ENCODE results near the gene AP1S3. TPM values are rescaled to one million over a fixed set of nuclear protein-coding genes. Genes with fewer than 3 reads are reported as not detected.
"Not testable (repeated sequence)": the region's sequence is repeated elsewhere in the genome, so short reads cannot be mapped to it uniquely, and the experiment has no call there.

AP1S3 gene
- total and polyA plus RNA-seq, 4 experiments from 2014 or later: 0.96 to 2.6 (median 1.2) TPM

DNA sequence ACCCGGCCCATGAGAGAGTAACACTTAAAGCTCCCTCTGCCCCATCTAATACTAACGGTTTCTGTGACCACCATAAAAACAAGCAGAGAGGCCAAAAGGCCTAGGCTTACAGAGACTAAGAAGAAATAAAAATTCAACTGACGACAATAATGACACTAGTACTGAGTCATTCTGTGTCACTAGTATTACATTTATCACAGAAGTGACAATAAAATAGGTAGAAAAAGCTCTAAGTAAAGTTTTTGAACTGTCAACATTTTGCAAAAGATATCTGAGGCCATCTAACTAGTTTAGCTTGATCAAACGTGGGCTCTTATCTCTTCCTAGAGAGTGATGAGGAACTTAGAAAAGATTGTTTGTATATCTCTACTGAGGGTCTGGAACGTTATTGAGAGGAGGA, 35.6 kb downstream of the AP1S3 start:
- Mint-ChIP-seq H3K9me3 (no peaks in the 10 kb centered on the region), H3K27ac (peak overlapping the region in 1 of 7 donors; percentile 5), H3K4me1 (peaks cover 4 to 7% (median 5%) of the 10 kb centered on the region in 4 donors), H3K4me3 (no peak overlapping the region), H3K36me3 (no peaks in the 10 kb centered on the region), H3K27me3 (no peaks in the 10 kb centered on the region)
- DNase-seq: no peak
- no peaks in the 10 kb centered on the region for H3K27me3 ChIP-seq (ENCODE audit: insufficient read depth, low read length)
- intact Hi-C loops (cut with micrococcal nuclease): no loop called here
- H3K9me3 ChIP-seq (ENCODE audit: control insufficient read depth in 1 of 2, low read length in 2 of 2): no peaks in the 10 kb centered on the region
- H3K36me3 ChIP-seq (ENCODE audit: insufficient read depth, low read length): no peaks in the 10 kb centered on the region
- POLR2A ChIA-PET (ENCODE audit: partially characterized antibody): no interaction called here
- CTCF ChIA-PET (ENCODE audit: partially characterized antibody): interaction anchor here (1.1 kb wide), 1 partner anchor 830 kb away, joined by 3 read pairs; no protein-coding TSS in a partner anchor
- H3K27ac ChIP-seq (ENCODE audit: low read depth, low read length): no peak overlapping the region
- H3K4me1 ChIP-seq (ENCODE audit: insufficient read depth, low read length): no peaks in the 10 kb centered on the region
- no peak overlapping the region for H3K4me3 ChIP-seq (ENCODE audit: low read length in 2 of 2)

DNA sequence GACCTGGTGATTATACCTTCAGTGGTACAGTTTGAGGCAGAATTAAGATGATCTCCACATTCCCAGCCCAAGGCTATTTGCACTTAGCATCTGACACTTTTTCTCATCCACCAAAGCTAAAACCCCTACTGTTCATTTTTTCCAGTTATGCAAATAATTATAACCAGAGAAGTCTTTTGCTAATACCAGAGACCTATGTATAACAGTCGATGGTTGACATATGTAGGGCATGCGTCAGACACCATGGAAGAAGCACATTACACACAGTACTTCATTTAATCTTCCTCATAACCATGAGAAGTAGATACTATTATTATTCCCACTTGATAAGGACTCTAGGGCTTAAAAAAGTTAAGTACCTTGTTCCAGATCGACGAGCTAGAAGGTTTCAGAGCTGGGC, 36.5 kb downstream of the AP1S3 start:
- POLR2A ChIA-PET (ENCODE audit: partially characterized antibody): no interaction called here
- no peaks in the 10 kb centered on the region for H3K27me3 ChIP-seq (ENCODE audit: insufficient read depth, low read length)
- intact Hi-C loops (cut with micrococcal nuclease): no loop called here
- CTCF ChIA-PET (ENCODE audit: partially characterized antibody): interaction anchor here (0.6 kb wide), 1 partner anchor 112 kb away, joined by 3 read pairs; no protein-coding TSS in a partner anchor
- Mint-ChIP-seq H3K9me3 (no peaks in the 10 kb centered on the region), H3K27ac (peak overlapping the region in 1 of 7 donors; percentile 27), H3K4me1 (peaks cover 4 to 7% (median 5%) of the 10 kb centered on the region in 4 donors), H3K4me3 (no peak overlapping the region), H3K36me3 (no peaks in the 10 kb centered on the region), H3K27me3 (no peaks in the 10 kb centered on the region)
- H3K4me3 ChIP-seq (ENCODE audit: low read length in 2 of 2): no peak overlapping the region
- no peak overlapping the region for H3K27ac ChIP-seq (ENCODE audit: low read depth, low read length)
- no peaks in the 10 kb centered on the region for H3K4me1 ChIP-seq (ENCODE audit: insufficient read depth, low read length)
- DNase-seq: no peak
- no peaks in the 10 kb centered on the region for H3K36me3 ChIP-seq (ENCODE audit: insufficient read depth, low read length)
- H3K9me3 ChIP-seq (ENCODE audit: control insufficient read depth in 1 of 2, low read length in 2 of 2): no peaks in the 10 kb centered on the region

DNA sequence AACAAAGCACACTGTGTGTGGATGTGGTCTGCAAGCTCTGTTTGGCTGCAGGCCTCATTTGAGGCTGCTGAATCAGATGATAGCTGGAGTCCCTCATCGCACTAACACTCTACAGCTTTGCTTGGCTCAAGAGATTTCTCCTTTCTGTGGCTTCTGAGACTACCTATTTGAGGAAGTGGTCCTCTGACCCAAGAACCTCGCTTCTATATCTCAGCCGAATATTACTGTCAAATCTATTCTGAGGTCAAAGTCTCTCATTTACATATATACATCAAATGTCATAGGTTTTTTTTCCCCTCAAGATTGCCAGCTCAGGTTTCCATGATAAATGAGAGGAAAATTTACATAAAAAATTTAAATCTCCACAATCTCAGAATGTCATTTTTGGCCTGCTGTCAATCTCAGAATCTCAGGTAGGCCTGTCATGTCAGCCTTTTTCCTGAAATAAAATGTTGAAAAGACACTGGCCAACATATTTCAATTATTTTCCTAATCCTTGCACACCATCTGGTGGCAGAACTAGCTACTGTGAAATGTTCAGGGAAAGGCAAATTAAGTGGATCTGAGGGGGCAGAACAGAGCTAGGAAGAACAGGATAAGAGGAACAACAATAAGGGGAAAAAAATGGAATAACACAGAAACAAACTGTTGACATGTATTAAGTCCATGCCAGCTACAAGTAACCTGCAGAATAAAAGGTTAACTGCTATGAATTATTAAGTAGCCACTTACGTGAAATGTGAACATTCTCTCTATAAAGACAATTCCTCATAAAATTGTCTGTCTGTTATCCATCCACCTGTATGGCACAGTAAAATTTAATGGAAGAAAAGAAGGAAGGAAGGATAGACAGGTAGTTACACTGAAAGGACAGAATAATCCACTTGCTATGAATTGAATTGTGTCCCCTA, 39.3 kb downstream of the AP1S3 start:
- Mint-ChIP-seq H3K27me3 (no peaks in the 10 kb centered on the region), H3K4me1 (peaks cover 4 to 6% (median 5%) of the 10 kb centered on the region in 4 donors), H3K4me3 (no peak overlapping the region), H3K27ac (no peak overlapping the region), H3K36me3 (no peaks in the 10 kb centered on the region), H3K9me3 (peaks cover 0 to 2% (median 0%) of the 10 kb centered on the region in 8 donors)
- POLR2A ChIA-PET (ENCODE audit: partially characterized antibody): interaction anchor here (0.9 kb wide), 1 partner anchor 11 kb away, joined by 4 read pairs; no protein-coding TSS in a partner anchor
- no peak overlapping the region for H3K4me3 ChIP-seq (ENCODE audit: low read length in 2 of 2)
- no peaks in the 10 kb centered on the region for H3K9me3 ChIP-seq (ENCODE audit: control insufficient read depth in 1 of 2, low read length in 2 of 2)
- no peaks in the 10 kb centered on the region for H3K27me3 ChIP-seq (ENCODE audit: insufficient read depth, low read length)
- H3K4me1 ChIP-seq (ENCODE audit: insufficient read depth, low read length): no peaks in the 10 kb centered on the region
- intact Hi-C loops (cut with micrococcal nuclease): no loop called here
- H3K27ac ChIP-seq (ENCODE audit: low read depth, low read length): no peak overlapping the region
- DNase-seq: no peak
- CTCF ChIA-PET (ENCODE audit: partially characterized antibody): interaction anchor here (0.6 to 2.6 kb wide), 5 partner anchors 23 to 1092 kb away, joined by 3 to 13 read pairs (median 3); no protein-coding TSS in a partner anchor
- no peaks in the 10 kb centered on the region for H3K36me3 ChIP-seq (ENCODE audit: insufficient read depth, low read length)

DNA sequence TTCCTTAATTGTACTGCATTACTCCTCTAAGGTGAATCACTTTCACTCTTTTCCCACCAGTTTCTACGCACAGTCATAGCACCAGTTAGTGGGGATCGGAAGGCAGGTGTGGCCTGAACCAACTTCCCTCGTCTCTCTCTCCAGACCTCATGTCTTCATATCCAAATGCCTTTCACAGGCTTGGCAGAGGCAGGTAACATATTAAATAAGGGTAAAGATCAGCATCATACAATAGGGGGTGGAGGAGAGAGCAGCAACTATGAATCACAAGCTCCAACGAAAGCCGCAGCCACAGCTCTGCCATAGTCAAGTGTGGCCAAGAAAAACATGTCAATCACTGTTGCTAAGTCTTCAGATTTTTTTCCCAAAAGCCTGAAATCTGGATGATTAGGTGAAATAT, 40.3 kb downstream of the AP1S3 start:
- peaks cover 4 to 6% (median 4%) of the 10 kb centered on the region in 4 donors for H3K4me1 Mint-ChIP-seq
- Histone ChIP-seq H3K4me1 (ENCODE audit: insufficient read depth, low read length) (no peaks in the 10 kb centered on the region), H3K4me3 (ENCODE audit: low read length in 2 of 2) (no peak overlapping the region), H3K9me3 (ENCODE audit: control insufficient read depth in 1 of 2, low read length in 2 of 2) (no peaks in the 10 kb centered on the region), H3K27me3 (ENCODE audit: insufficient read depth, low read length) (no peaks in the 10 kb centered on the region), H3K36me3 (ENCODE audit: insufficient read depth, low read length) (no peaks in the 10 kb centered on the region), H3K27ac (ENCODE audit: low read depth, low read length) (no peak overlapping the region)
- no peak overlapping the region for H3K27ac Mint-ChIP-seq
- no peaks in the 10 kb centered on the region for H3K27me3 Mint-ChIP-seq
- no peaks in the 10 kb centered on the region for H3K36me3 Mint-ChIP-seq
- ChIA-PET POLR2A (ENCODE audit: partially characterized antibody) (no interaction called here), CTCF (ENCODE audit: partially characterized antibody) (interaction anchor here (1.3 to 2.6 kb wide), 2 partner anchors 21 to 69 kb away, joined by 3 to 13 read pairs; no protein-coding TSS in a partner anchor)
- no peak overlapping the region for H3K4me3 Mint-ChIP-seq
- H3K9me3 Mint-ChIP-seq: peaks cover 0 to 7% (median 0%) of the 10 kb centered on the region in 8 donors
- intact Hi-C loops (cut with micrococcal nuclease): no loop called here
- DNase-seq: no peak

DNA sequence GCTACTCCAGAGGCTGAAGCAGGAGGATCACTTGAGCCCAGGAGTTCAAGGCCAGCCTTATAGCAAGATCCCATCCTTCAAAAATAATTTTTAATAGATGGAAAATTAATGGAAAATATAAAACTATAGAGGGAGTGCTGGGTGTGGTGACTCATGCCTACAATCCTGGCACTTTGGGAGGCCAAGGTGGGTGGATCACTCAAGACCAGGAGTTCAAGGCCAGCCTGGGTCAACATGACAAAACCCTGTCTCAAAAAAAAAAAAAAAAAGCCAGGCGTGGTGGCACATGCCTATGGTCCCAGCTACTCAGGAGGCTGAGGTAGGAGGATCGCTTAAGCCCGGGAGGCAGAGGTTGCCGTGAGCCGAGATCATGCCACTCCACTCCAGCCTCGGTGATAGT, 48.0 kb downstream of the AP1S3 start:
- intact Hi-C loops (cut with micrococcal nuclease): no loop called here
- Histone ChIP-seq H3K27me3 (ENCODE audit: insufficient read depth, low read length) (no peaks in the 10 kb centered on the region), H3K9me3 (ENCODE audit: control insufficient read depth in 1 of 2, low read length in 2 of 2) (no peaks in the 10 kb centered on the region), H3K36me3 (ENCODE audit: insufficient read depth, low read length) (no peaks in the 10 kb centered on the region), H3K4me3 (ENCODE audit: low read length in 2 of 2) (no peak overlapping the region), H3K27ac (ENCODE audit: low read depth, low read length) (no peak overlapping the region), H3K4me1 (ENCODE audit: insufficient read depth, low read length) (no peaks in the 10 kb centered on the region)
- Mint-ChIP-seq H3K36me3 (no peaks in the 10 kb centered on the region), H3K4me1 (peaks cover 0 to 1% (median 0%) of the 10 kb centered on the region in 4 donors), H3K4me3 (no peak overlapping the region), H3K27me3 (no peaks in the 10 kb centered on the region), H3K27ac (peak overlapping the region in 1 of 7 donors; percentile 38), H3K9me3 (peaks cover 0 to 7% (median 1%) of the 10 kb centered on the region in 8 donors)
- DNase-seq: no peak
- POLR2A ChIA-PET (ENCODE audit: partially characterized antibody): no interaction called here
- CTCF ChIA-PET (ENCODE audit: partially characterized antibody): no interaction called here

DNA sequence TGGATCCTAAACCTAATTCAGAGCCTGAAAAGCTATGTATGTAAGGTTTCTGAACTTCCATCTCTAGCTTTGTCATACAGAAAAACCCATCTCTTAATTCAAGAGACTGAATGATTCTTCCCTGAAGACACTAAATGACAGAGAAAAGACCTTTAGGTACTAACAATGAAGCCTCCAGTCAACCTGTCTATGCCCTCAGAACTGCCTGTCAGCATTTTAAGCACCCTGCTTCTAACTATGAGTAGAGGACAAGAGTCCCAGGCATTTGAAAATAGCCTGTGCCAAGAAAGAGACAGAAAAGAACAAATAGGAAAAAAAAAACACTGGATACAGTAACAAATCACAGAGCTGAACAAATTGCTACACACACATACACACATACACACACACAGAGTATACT, 48.6 kb downstream of the AP1S3 start:
- no peaks in the 10 kb centered on the region for H3K27me3 ChIP-seq (ENCODE audit: insufficient read depth, low read length)
- no peaks in the 10 kb centered on the region for H3K36me3 Mint-ChIP-seq
- H3K4me1 ChIP-seq (ENCODE audit: insufficient read depth, low read length): no peaks in the 10 kb centered on the region
- no peak overlapping the region for H3K27ac Mint-ChIP-seq
- H3K9me3 Mint-ChIP-seq: peaks cover 0 to 7% (median 1%) of the 10 kb centered on the region in 8 donors
- CTCF ChIA-PET (ENCODE audit: partially characterized antibody): no interaction called here
- peaks cover 0 to 1% (median 0%) of the 10 kb centered on the region in 4 donors for H3K4me1 Mint-ChIP-seq
- no peak overlapping the region for H3K27ac ChIP-seq (ENCODE audit: low read depth, low read length)
- H3K9me3 ChIP-seq (ENCODE audit: control insufficient read depth in 1 of 2, low read length in 2 of 2): no peaks in the 10 kb centered on the region
- POLR2A ChIA-PET (ENCODE audit: partially characterized antibody): no interaction called here
- intact Hi-C loops (cut with micrococcal nuclease): no loop called here
- no peak for DNase-seq
- no peaks in the 10 kb centered on the region for H3K36me3 ChIP-seq (ENCODE audit: insufficient read depth, low read length)
- H3K27me3 Mint-ChIP-seq: no peaks in the 10 kb centered on the region
- H3K4me3 Mint-ChIP-seq: no peak overlapping the region
- H3K4me3 ChIP-seq (ENCODE audit: low read length in 2 of 2): no peak overlapping the region

DNA sequence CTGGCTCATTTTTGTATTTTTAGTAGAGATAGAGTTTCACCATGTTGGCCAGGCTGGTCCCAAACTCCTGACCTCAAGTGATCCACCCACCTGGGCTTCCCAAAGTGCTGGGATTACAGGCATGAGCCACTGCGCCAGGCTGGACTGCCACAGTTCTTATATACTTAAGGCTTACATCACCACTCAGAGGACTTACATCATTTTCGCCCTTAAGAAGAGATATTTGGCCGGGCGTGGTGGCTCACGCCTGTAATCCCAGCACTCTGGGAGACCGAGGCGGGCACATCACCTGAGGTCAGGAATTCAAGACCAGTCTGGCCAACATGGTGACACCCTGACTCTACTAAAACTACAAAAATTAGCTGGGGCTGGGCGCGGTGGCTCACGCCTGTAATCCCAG, 49.3 kb downstream of the AP1S3 start:
- POLR2A ChIA-PET (ENCODE audit: partially characterized antibody): not testable (repeated sequence)
- CTCF ChIA-PET (ENCODE audit: partially characterized antibody): interaction anchor here (1.4 kb wide), 1 partner anchor 205 kb away, joined by 4 read pairs; no protein-coding TSS in a partner anchor

More for the DNA sequence above, 49.3 kb downstream of the AP1S3 start:
- H3K4me1 Mint-ChIP-seq; H3K4me1 ChIP-seq (ENCODE audit: insufficient read depth, low read length); H3K4me3 ChIP-seq (ENCODE audit: low read length in 2 of 2); intact Hi-C loops (cut with micrococcal nuclease); H3K36me3 ChIP-seq (ENCODE audit: insufficient read depth, low read length); H3K9me3 ChIP-seq (ENCODE audit: control insufficient read depth in 1 of 2, low read length in 2 of 2); DNase-seq; H3K4me3 Mint-ChIP-seq; H3K9me3 Mint-ChIP-seq; H3K27me3 ChIP-seq (ENCODE audit: insufficient read depth, low read length); H3K27ac Mint-ChIP-seq; H3K27ac ChIP-seq (ENCODE audit: low read depth, low read length); H3K36me3 Mint-ChIP-seq; H3K27me3 Mint-ChIP-seq: not testable (repeated sequence)

All from CD4-positive, alpha-beta memory T cell (primary cell).